ENCODE results near the gene HDAC1.

GRCh38 chr1:32263744-32264143 lies 28.1 kb upstream of the HDAC1 start:
- TF ChIP-seq, protein P1, sequence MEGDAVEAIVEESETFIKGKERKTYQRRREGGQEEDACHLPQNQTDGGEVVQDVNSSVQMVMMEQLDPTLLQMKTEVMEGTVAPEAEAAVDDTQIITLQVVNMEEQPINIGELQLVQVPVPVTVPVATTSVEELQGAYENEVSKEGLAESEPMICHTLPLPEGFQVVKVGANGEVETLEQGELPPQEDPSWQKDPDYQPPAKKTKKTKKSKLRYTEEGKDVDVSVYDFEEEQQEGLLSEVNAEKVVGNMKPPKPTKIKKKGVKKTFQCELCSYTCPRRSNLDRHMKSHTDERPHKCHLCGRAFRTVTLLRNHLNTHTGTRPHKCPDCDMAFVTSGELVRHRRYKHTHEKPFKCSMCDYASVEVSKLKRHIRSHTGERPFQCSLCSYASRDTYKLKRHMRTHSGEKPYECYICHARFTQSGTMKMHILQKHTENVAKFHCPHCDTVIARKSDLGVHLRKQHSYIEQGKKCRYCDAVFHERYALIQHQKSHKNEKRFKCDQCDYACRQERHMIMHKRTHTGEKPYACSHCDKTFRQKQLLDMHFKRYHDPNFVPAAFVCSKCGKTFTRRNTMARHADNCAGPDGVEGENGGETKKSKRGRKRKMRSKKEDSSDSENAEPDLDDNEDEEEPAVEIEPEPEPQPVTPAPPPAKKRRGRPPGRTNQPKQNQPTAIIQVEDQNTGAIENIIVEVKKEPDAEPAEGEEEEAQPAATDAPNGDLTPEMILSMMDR (conservative IDR thresholded peaks at IDR 0.05 in 1 of 2, IDR thresholded peaks at IDR 0.05 in 1 of 2; ENCODE audit: extremely low read depth in 1 of 2, insufficient read depth in 1 of 2, low read depth in 1 of 2, low read length in 2 of 2), result no peak
- no peak for TF ChIP-seq EZH2 (IDR thresholded peaks at IDR 0.05; ENCODE audit: borderline replicate concordance, low read length)
